H1 (cell line): ENCODE data around the gene CHST11. TPM values are rescaled to one million over a fixed set of nuclear protein-coding genes. Genes with fewer than 3 reads are reported as not detected.

Experiments
- CTCF ChIA-PET: fragments of 300-600 bp; sonication (Branson Sonifier 250); formaldehyde crosslinking; loops from one replicate; lab custom pipeline; 2021; ENCODE audit not compliant: partially characterized antibody; lab: Charles Lee
- POLR2A ChIA-PET: fragments of 300-600 bp; sonication (Branson Sonifier 250); formaldehyde crosslinking; loops from one replicate; lab custom pipeline; 2021; ENCODE audit warnings: inconsistent platforms; ENCODE audit not compliant: partially characterized antibody; lab: Charles Lee
- DNase-seq, 2 experiments: peaks; one replicate each; pipeline versions ENCODE4 v3.0.0 to v3.0.0-alpha.2; 2010 to 2022; ENCODE audit warnings: low spot score in 2 of 2, low read depth in 1 of 2, mixed read lengths in 1 of 2
- FAIRE-seq: peaks from 2 replicates; lab custom pipeline; 2011; peaks lifted over from hg19 to GRCh38; lab: Jason Lieb, UNC
- H2AFZ ChIP-seq: 2 replicates; pipeline ENCODE4 v1.8.1; 2012; ENCODE audit warnings: low read length, inconsistent platforms
- H2AK5ac ChIP-seq: 2 replicates; pipeline ENCODE4 v1.6.1; 2013; ENCODE audit warnings: low read depth, low read length
- H2BK120ac ChIP-seq: replicated peaks from 2 replicates; pipeline ENCODE3; 2013; ENCODE audit warnings: low read depth, low read length, inconsistent platforms
- H2BK12ac ChIP-seq: 2 replicates; pipeline ENCODE4 v1.6.1; 2013; ENCODE audit warnings: low read depth, low read length
- H2BK15ac ChIP-seq: 2 replicates; pipeline ENCODE4 v1.6.1; 2013; ENCODE audit warnings: low read length
- H2BK20ac ChIP-seq: 2 replicates; pipeline ENCODE4 v1.6.1; 2013; ENCODE audit warnings: low read length
- H2BK5ac ChIP-seq: 2 replicates; pipeline ENCODE4 v1.6.1; 2013; ENCODE audit warnings: low read depth, low read length
- H3K14ac ChIP-seq: 2 replicates; pipeline ENCODE4 v1.6.1; 2013; ENCODE audit warnings: inconsistent platforms; ENCODE audit not compliant: insufficient read length
- H3K18ac ChIP-seq: 2 replicates; pipeline ENCODE4 v1.6.1; 2013; ENCODE audit warnings: low read length; ENCODE audit errors: extremely low read depth
- H3K23ac ChIP-seq: 2 replicates; pipeline ENCODE4 v1.6.1; 2013; ENCODE audit warnings: inconsistent platforms; ENCODE audit not compliant: insufficient read length
- H3K23me2 ChIP-seq: 2 replicates; pipeline ENCODE4 v1.6.1; 2013; ENCODE audit warnings: low read depth, low read length
- H3K27ac ChIP-seq: 2 replicates; pipeline ENCODE4 v1.6.1; 2011; ENCODE audit warnings: low read depth, low read length, inconsistent platforms
- H3K27me3 ChIP-seq, 4 experiments: replicated peaks in 1 of 4; 1 replicate in 1 of 4; 2 replicates in 3 of 4; pipeline versions ENCODE4 v1.6.1 to v1.8.1; 2011 to 2013; ENCODE audit warnings: low read length in 3 of 4, mild to moderate bottlenecking in 3 of 4, inconsistent platforms in 2 of 4, mixed read lengths in 2 of 4, moderate library complexity in 1 of 4; ENCODE audit not compliant: control insufficient read depth in 3 of 4, insufficient read depth in 3 of 4; ENCODE audit errors: extremely low read depth in 1 of 4
- H3K36me3 ChIP-seq, 4 experiments: 2 replicates each; pipeline versions ENCODE4 v1.6.1 to v1.8.1; 2011 to 2013; ENCODE audit warnings: mild to moderate bottlenecking in 4 of 4, low read length in 3 of 4, moderate library complexity in 2 of 4, control low read depth in 1 of 4, inconsistent platforms in 1 of 4; ENCODE audit not compliant: insufficient read depth in 4 of 4, control insufficient read depth in 2 of 4
- H3K4ac ChIP-seq: replicated peaks from 2 replicates; pipeline ENCODE3; 2013; ENCODE audit warnings: low read length, low read depth, mixed read lengths, inconsistent platforms; ENCODE audit not compliant: insufficient read length
- H3K4me1 ChIP-seq, 4 experiments: replicated peaks in 1 of 4; 1 replicate in 1 of 4; 2 replicates in 3 of 4; pipeline versions ENCODE4 v1.6.1 to v1.8.1; 2011 to 2013; ENCODE audit warnings: low read length in 3 of 4, inconsistent platforms in 2 of 4, mixed read lengths in 1 of 4; ENCODE audit not compliant: insufficient read depth in 4 of 4, control insufficient read depth in 3 of 4
- H3K4me2 ChIP-seq, 2 experiments: 2 replicates each; pipeline versions ENCODE4 v1.6.1 to v1.8.1; 2011 to 2013; ENCODE audit warnings: low read depth in 2 of 2, low read length in 2 of 2, control low read depth in 1 of 2, inconsistent platforms in 1 of 2, mild to moderate bottlenecking in 1 of 2; ENCODE audit not compliant: insufficient read depth in 1 of 2
- H3K4me3 ChIP-seq, 4 experiments: fragments of 200-600, 300-600 bp in 1 of 4; sonication (generic), shearing (Covaris generic), sonication (Bioruptor Twin) in 1 of 4; 2 replicates each; pipeline versions ENCODE4 v1.5.1 to v1.8.1; 2011 to 2016; ENCODE audit warnings: low read length in 4 of 4, low read depth in 3 of 4, control low read depth in 2 of 4, inconsistent platforms in 2 of 4, mild to moderate bottlenecking in 2 of 4, mixed read lengths in 1 of 4, moderate library complexity in 1 of 4; ENCODE audit not compliant: insufficient read depth in 2 of 4; ENCODE audit errors: extremely low read depth in 1 of 4
- H3K56ac ChIP-seq: replicated peaks from 2 replicates; pipeline ENCODE3; 2013; ENCODE audit warnings: low read depth, mild to moderate bottlenecking, mixed read lengths, low read length, inconsistent platforms; ENCODE audit not compliant: insufficient read length
- H3K79me1 ChIP-seq: 2 replicates; pipeline ENCODE4 v1.6.1; 2013; ENCODE audit warnings: low read depth, low read length, control low read depth
- H3K79me2 ChIP-seq, 2 experiments: 2 replicates each; pipeline versions ENCODE4 v1.6.1 to v1.8.1; 2012 to 2013; ENCODE audit warnings: low read length in 2 of 2, mild to moderate bottlenecking in 2 of 2, inconsistent platforms in 1 of 2; ENCODE audit not compliant: insufficient read depth in 2 of 2, control insufficient read depth in 1 of 2
- H3K9ac ChIP-seq, 4 experiments: replicated peaks in 1 of 4; 1 replicate in 1 of 4; 2 replicates in 3 of 4; pipeline versions ENCODE4 v1.6.1 to v1.8.1; 2011 to 2013; ENCODE audit warnings: low read depth in 3 of 4, low read length in 3 of 4, control low read depth in 2 of 4, mild to moderate bottlenecking in 2 of 4, moderate library complexity in 2 of 4, inconsistent platforms in 1 of 4; ENCODE audit errors: extremely low read depth in 1 of 4
- H3K9me3 ChIP-seq, 2 experiments: 2 replicates each; pipeline versions ENCODE4 v1.6.1 to v1.8.1; 2012 to 2013; ENCODE audit warnings: mild to moderate bottlenecking in 2 of 2, moderate library complexity in 2 of 2, control low read depth in 1 of 2, inconsistent platforms in 1 of 2, low read depth in 1 of 2, low read length in 1 of 2, mixed read lengths in 1 of 2; ENCODE audit not compliant: insufficient read depth in 2 of 2
- H4K20me1 ChIP-seq, 2 experiments: replicated peaks in 1 of 2; 2 replicates each; pipeline versions ENCODE3 to v1.8.1; 2011 to 2013; ENCODE audit warnings: inconsistent platforms in 2 of 2, low read length in 2 of 2, mild to moderate bottlenecking in 1 of 2; ENCODE audit not compliant: insufficient read depth in 2 of 2, control insufficient read depth in 1 of 2
- H4K5ac ChIP-seq: 2 replicates; pipeline ENCODE4 v1.6.1; 2013; ENCODE audit warnings: low read length, low read depth, mixed read lengths, inconsistent platforms; ENCODE audit not compliant: insufficient read length
- H4K8ac ChIP-seq: 2 replicates; pipeline ENCODE4 v1.8.0; 2013; ENCODE audit warnings: mild to moderate bottlenecking, moderate library complexity, low read length, inconsistent platforms; ENCODE audit not compliant: insufficient read depth; ENCODE audit errors: extremely low read depth
- H4K91ac ChIP-seq: replicated peaks from 2 replicates; pipeline ENCODE3; 2013; ENCODE audit warnings: low read length, mixed read lengths, inconsistent platforms; ENCODE audit not compliant: insufficient read length
- ASH2L ChIP-seq: fragments of 200-600, 300-600 bp; sonication (generic); IDR thresholded peaks from one replicate; pipeline ENCODE4 v1.7.1; 2017; ENCODE audit warnings: low read length
- CEBPB ChIP-seq: IDR thresholded peaks from 2 replicates; pipeline ENCODE4 v1.6.1; 2012; ENCODE audit warnings: low read depth, low read length
- CTCF ChIP-seq, 3 experiments: IDR thresholded peaks; 1 replicate in 2 of 3; 2 replicates in 1 of 3; pipeline versions ENCODE4 v1.5.1 to v1.6.1; 2011; ENCODE audit warnings: low read length in 3 of 3, mild to moderate bottlenecking in 3 of 3, inconsistent platforms in 2 of 3, low read depth in 1 of 3, moderate library complexity in 1 of 3; ENCODE audit not compliant: insufficient read depth in 1 of 3; ENCODE audit errors: control extremely low read depth in 1 of 3
- RAD21 ChIP-seq, 2 experiments: IDR thresholded peaks in 1 of 2; conservative IDR thresholded peaks in 1 of 2; 2 replicates each; pipeline ENCODE4 v1.6.1; 2011; ENCODE audit warnings: low read depth in 2 of 2, low read length in 2 of 2, improper control_type of control experiment in 1 of 2, inconsistent platforms in 1 of 2, mild to moderate bottlenecking in 1 of 2, moderate library complexity in 1 of 2
- ZNF274 ChIP-seq: IDR thresholded peaks from 2 replicates; pipeline ENCODE4 v1.7.0; 2012; ENCODE audit warnings: low read length, borderline replicate concordance; ENCODE audit errors: extremely low read depth
- WGBS, 2 experiments: shearing (Covaris generic) in 1 of 2; methylation state at CpG; one replicate each; pipeline versions ENCODE4 v1.1.6 to v1.1.7; 2013 to 2015; ENCODE audit warnings: low lambda C conversion rate in 2 of 2, mixed read lengths in 2 of 2, inconsistent platforms in 1 of 2, low coverage in 1 of 2, missing lambda C conversion rate in 1 of 2; ENCODE audit not compliant: insufficient replicate concordance in 2 of 2, insufficient coverage in 1 of 2, insufficient read length in 1 of 2; ENCODE audit errors: extremely low coverage in 1 of 2, missing lambda C conversion rate in 1 of 2; 5-methylcytosine and 5-hydroxymethylcytosine counted together
- polyA plus RNA-seq, 7 experiments: library from polyadenylated mRNA; depleted of rRNA in 3 of 7; stranded (reverse) in 5 of 7; unstranded in 2 of 7; fragments of >200 nt in 5 of 7; fragments of 200-250 nt in 2 of 7; gene quantifications; 1 replicate in 5 of 7; 2 replicates in 1 of 7; 4 replicates in 1 of 7; pipeline versions ENCODE4 v1.2.1 to v1.2.3, GENCODE V29; 2011 to 2013; ENCODE audit warnings: missing spikeins in 2 of 7, mixed read lengths in 2 of 7
- total RNA-seq: library from RNA; stranded (reverse); fragmentation: NEBNext Ultra II Directional; extraction: Animal tissue kit (Norgen Biotek cat#: 25700); gene quantifications from 2 replicates; pipeline ENCODE4 v1.2.1, GENCODE V29; 2021

The CHST11 gene
- total and polyA plus RNA-seq, 2 of the 8 experiments (the other 6 are each of a cell fraction or from before 2014, with no cell fraction given), result 14.4 to 20.8 TPM

- Histone ChIP-seq H2AK5ac (no peak overlapping the region), H3K23ac (no peak overlapping the region), H3K4me3 (no peak overlapping the region), H3K4me2 (no peak overlapping the region), H4K5ac (no peak overlapping the region), H2BK120ac (no peak overlapping the region), H3K14ac (no peak overlapping the region), H2BK15ac (no peak overlapping the region), H2BK12ac (no peak overlapping the region), H3K79me1 (no peaks in the 10 kb centered on the region), H4K20me1 (peaks cover 0 to 1% of the 10 kb centered on the region in 2 experiments), H3K9ac (no peak overlapping the region), H3K23me2 (no peaks in the 10 kb centered on the region), H2BK5ac (no peak overlapping the region), H3K4ac (no peak overlapping the region), H3K18ac (no peak overlapping the region), H2AFZ (no peak overlapping the region), H3K4me1 (0 out of 7 replicates have a peak, but pooled peaks cover 0 to 3% (median 0%) of the 10 kb centered on the region in 4 experiments), H3K79me2 (no peaks in the 10 kb centered on the region), H3K9me3 (no peaks in the 10 kb centered on the region), H3K27ac (no peak overlapping the region), H4K8ac (no peak overlapping the region), H2BK20ac (no peak overlapping the region), H4K91ac (no peak overlapping the region), H3K36me3 (peaks cover 0 to 3% (median 0%) of the 10 kb centered on the region in 4 experiments; a peak in 1 of 8 replicates), H3K27me3 (no peaks in the 10 kb centered on the region), H3K56ac (no peak overlapping the region)
- DNase-seq, result peak in 1 of 2 experiments; percentile 47
- POLR2A ChIA-PET, result no interaction called here
- CTCF ChIA-PET, result interaction anchor here (0.6 to 3.6 kb wide), 17 partner anchors 9 to 561 kb away, joined by 3 to 24 read pairs (median 4); no protein-coding TSS in a partner anchor
- FAIRE-seq, result no peak
- TF ChIP-seq CEBPB (no peak), RAD21 (IDR thresholded peaks at IDR 0.05 in 1 of 2, conservative IDR thresholded peaks at IDR 0.05 in 1 of 2; ENCODE audit: low read depth in 2 of 2, low read length in 2 of 2) (peak in 1 of 2 experiments; percentile 35; a peak in 2 of 4 replicates), CTCF (IDR thresholded peaks at IDR 0.05; ENCODE audit: control extremely low read depth in 1 of 3, insufficient read depth in 1 of 3, low read depth in 1 of 3, low read length in 3 of 3) (peak; percentile 8 to 54 (median 21); a peak in 3 of 4 replicates), ASH2L (no peak), ZNF274 (no peak)
- WGBS, 2 experiments, result 83% methylated on average over 5 of the region's 5 CpGs; no CpG with 5 or more reads in 1 of the 2 experiments
Observed at GRCh38 chr12:104761091-104761490, 304.3 kb downstream of the CHST11 start.
